GM12878 (cell line): Measurements from ENCODE around the gene OMP. TPM values are rescaled to one million over a fixed set of nuclear protein-coding genes. Genes with fewer than 3 reads are reported as not detected.

Experiments
- ATAC-seq: fragments of 200-7000 bp; cut with Tn5 transposase; 3 replicates; pipeline ENCODE4 v1.9.1; 2020; ENCODE audit warnings: mild to moderate bottlenecking, moderate library complexity
- BruUV-seq: library from RNA; stranded (reverse); fragments of 400-500 nt; replicated peaks from 2 replicates; lab custom pipeline; 2021; lab: Mats Ljungman, UMichigan
- CTCF ChIA-PET: fragments of 300-600 bp; sonication (Branson Sonifier 250); formaldehyde crosslinking; extraction: SDS; loops from one replicate; lab custom pipeline; 2021; ENCODE audit warnings: inconsistent platforms; lab: Yijun Ruan, JAX
- POLR2A ChIA-PET: fragments of 350-600 bp; formaldehyde crosslinking; extraction: SDS; loops from one replicate; lab custom pipeline; 2021; ENCODE audit warnings: inconsistent platforms; lab: Charles Lee
- RAD21 ChIA-PET: fragments of 300-600 bp; sonication (Branson Sonifier 250); formaldehyde crosslinking; loops from one replicate; lab custom pipeline; 2023; ENCODE audit warnings: antibody characterized with exemption; ENCODE audit not compliant: unreplicated experiment; lab: Charles Lee
- SMC1A ChIA-PET: fragments of 300-600 bp; sonication (Branson Sonifier 250); formaldehyde crosslinking; loops from one replicate; lab custom pipeline; 2023; ENCODE audit not compliant: unreplicated experiment, uncharacterized antibody; lab: Charles Lee
- DNase-seq: peaks from one replicate; pipeline ENCODE4 v3.0.0-alpha.2; 2011; ENCODE audit warnings: low read depth, low spot score
- FAIRE-seq: peaks from 3 replicates; lab custom pipeline; 2011; peaks lifted over from hg19 to GRCh38; lab: Jason Lieb, UNC
- H2AFZ ChIP-seq: 2 replicates; pipeline ENCODE4 v1.6.0; 2011; ENCODE audit warnings: low read depth, low read length, control low read depth; ENCODE audit not compliant: control insufficient read depth
- H3K27ac ChIP-seq: 2 replicates; pipeline ENCODE4 v1.5.1; 2011; ENCODE audit warnings: control low read depth; ENCODE audit not compliant: control insufficient read depth, insufficient read depth
- H3K27me3 ChIP-seq, 2 experiments: replicated peaks in 1 of 2; 2 replicates each; pipeline versions ENCODE4 v1.6.0 to v1.6.1; 2011; ENCODE audit warnings: low read length in 1 of 2; ENCODE audit not compliant: control insufficient read depth in 2 of 2, insufficient read depth in 2 of 2
- H3K36me3 ChIP-seq, 2 experiments: 2 replicates each; pipeline ENCODE4 v1.5.1; 2011; ENCODE audit warnings: low read length in 1 of 2; ENCODE audit not compliant: control insufficient read depth in 2 of 2, insufficient read depth in 2 of 2
- H3K4me1 ChIP-seq: 2 replicates; pipeline ENCODE4 v1.6.1; 2011; ENCODE audit warnings: mild to moderate bottlenecking, low read length, moderate library complexity, mixed read lengths; ENCODE audit not compliant: control insufficient read depth, insufficient read depth
- H3K4me2 ChIP-seq: 2 replicates; pipeline ENCODE4 v1.6.0; 2011; ENCODE audit warnings: control low read depth; ENCODE audit not compliant: control insufficient read depth, insufficient read depth
- H3K4me3 ChIP-seq: fragments of 200-600 bp; sonication (generic); 2 replicates; pipeline ENCODE4 v1.5.1; 2016
- H3K79me2 ChIP-seq: 2 replicates; pipeline ENCODE4 v1.6.0; 2011; ENCODE audit warnings: low read length; ENCODE audit not compliant: control insufficient read depth, insufficient read depth
- H3K9ac ChIP-seq: 2 replicates; pipeline ENCODE4 v1.8.0; 2011; ENCODE audit warnings: low read length, control low read depth, mixed read lengths; ENCODE audit not compliant: control insufficient read depth, insufficient read depth
- H3K9me3 ChIP-seq: replicated peaks from 3 replicates; pipeline ENCODE4 v1.5.1; 2011; ENCODE audit warnings: mild to moderate bottlenecking, low read length; ENCODE audit not compliant: control insufficient read depth, insufficient read depth
- H4K20me1 ChIP-seq: 2 replicates; pipeline ENCODE4 v1.6.0; 2011; ENCODE audit not compliant: control insufficient read depth, insufficient read depth
- BMI1 ChIP-seq: fragments of 450-650 bp; IDR thresholded peaks from 2 replicates; pipeline ENCODE4 v1.6.1; 2016; ENCODE audit warnings: mild to moderate bottlenecking, moderate library complexity, borderline replicate concordance
- CHD2 ChIP-seq: IDR thresholded peaks from 2 replicates; pipeline ENCODE4 v1.6.1; 2011; ENCODE audit warnings: low read depth, low read length, improper control_type of control experiment, borderline replicate concordance
- HDAC6 ChIP-seq: fragments of 200-600 bp; sonication (generic); IDR thresholded peaks from one replicate; pipeline ENCODE4 v1.8.0; 2017; ENCODE audit warnings: antibody characterized with exemption; ENCODE audit not compliant: unreplicated experiment
- NR2C2 ChIP-seq: IDR thresholded peaks from 2 replicates; pipeline ENCODE4 v1.6.1; 2011; ENCODE audit warnings: borderline replicate concordance, low read depth; ENCODE audit not compliant: control insufficient read depth, insufficient read length
- RFX5 ChIP-seq: IDR thresholded peaks from 2 replicates; pipeline ENCODE4 v1.6.1; 2011; ENCODE audit warnings: low read depth, low read length, improper control_type of control experiment
- TARDBP ChIP-seq: IDR thresholded peaks from 2 replicates; pipeline ENCODE4 v1.6.1; 2016; ENCODE audit warnings: borderline replicate concordance
- TCF12 ChIP-seq: IDR thresholded peaks from 2 replicates; pipeline ENCODE4 v1.6.1; 2011; ENCODE audit warnings: low read depth, mild to moderate bottlenecking, low read length
- TCF7 ChIP-seq: IDR thresholded peaks from 2 replicates; pipeline ENCODE4 v1.6.1; 2014; ENCODE audit warnings: antibody characterized with exemption, borderline replicate concordance
- WRNIP1 ChIP-seq: IDR thresholded peaks from 2 replicates; pipeline ENCODE4 v1.6.1; 2011; ENCODE audit warnings: low read depth, low read length, improper control_type of control experiment, borderline replicate concordance
- WGBS: methylation state at CpG from one replicate; pipeline ENCODE4 v1.1.6; 2016; ENCODE audit warnings: low lambda C conversion rate; ENCODE audit not compliant: insufficient replicate concordance, insufficient coverage; ENCODE audit errors: missing lambda C conversion rate; 5-methylcytosine and 5-hydroxymethylcytosine counted together
- in situ Hi-C: fragments of 300-500 bp; cut with MboI; formaldehyde crosslinking; loops from 9 replicates; pipeline ENCODE4 v1.14.3; 2018; ENCODE audit warnings: mixed read lengths
- intact Hi-C: fragments of 100-400 bp; cut with micrococcal nuclease; formaldehyde crosslinking; loops from one replicate; pipeline ENCODE4 v1.14.2; 2022; ENCODE audit not compliant: unreplicated experiment
- polyA plus RNA-seq, 11 experiments: library from polyadenylated mRNA; depleted of rRNA in 4 of 11; unstranded in 6 of 11; stranded (reverse) in 5 of 11; fragments of >200 nt; fragmentation: Nextera tagmentation in 4 of 11; fragmentation: Illumina TruSeq in 1 of 11; extraction: Ambion mirVana in 4 of 11; extraction: Trizol in 1 of 11; gene quantifications; 1 replicate in 1 of 11; 2 replicates in 10 of 11; pipeline versions ENCODE4 v1.2.1 to v1.2.3, GENCODE V29; 2011 to 2016; ENCODE audit warnings: inconsistent platforms in 2 of 11, missing spikeins in 2 of 11, low read depth in 1 of 11
- total RNA-seq, 4 experiments: library from RNA; depleted of rRNA in 3 of 4; stranded (reverse); fragments of >200 nt in 3 of 4; fragmentation: Illumina TruSeq in 1 of 4; extraction: Trizol in 1 of 4; gene quantifications; 2 replicates each; pipeline versions ENCODE4 v1.2.1 to v1.2.3, GENCODE V29; 2013 to 2021
- TF ChIP-seq, protein P1 (sequence below): fragments of 150-350 bp; IDR thresholded peaks from 2 replicates; pipeline ENCODE4 v1.6.1; 2016; ENCODE audit warnings: low read depth, low read length
- TF ChIP-seq, protein P2 (sequence below): fragments of 450-650 bp; IDR thresholded peaks from 2 replicates; pipeline ENCODE4 v1.6.1; 2017; ENCODE audit warnings: mild to moderate bottlenecking
- TF ChIP-seq, protein P3 (sequence below): IDR thresholded peaks from 2 replicates; pipeline ENCODE4 v1.6.1; 2011; ENCODE audit warnings: borderline replicate concordance, low read depth, mild to moderate bottlenecking, moderate library complexity, low read length; ENCODE audit not compliant: insufficient read depth, poor library complexity, severe bottlenecking
- TF ChIP-seq, protein P4 (sequence below): IDR thresholded peaks from 2 replicates; pipeline ENCODE4 v1.6.1; 2012; ENCODE audit warnings: low read depth, low read length, improper control_type of control experiment
- TF ChIP-seq, protein P5 (sequence below): IDR thresholded peaks from 2 replicates; pipeline ENCODE4 v1.6.1; 2011; ENCODE audit warnings: low read depth, low read length, improper control_type of control experiment, borderline replicate concordance

OMP gene
- total and polyA plus RNA-seq, 10 of the 15 experiments (the other 5 are each of a cell fraction or from before 2014, with no cell fraction given) = not detected

DNA sequence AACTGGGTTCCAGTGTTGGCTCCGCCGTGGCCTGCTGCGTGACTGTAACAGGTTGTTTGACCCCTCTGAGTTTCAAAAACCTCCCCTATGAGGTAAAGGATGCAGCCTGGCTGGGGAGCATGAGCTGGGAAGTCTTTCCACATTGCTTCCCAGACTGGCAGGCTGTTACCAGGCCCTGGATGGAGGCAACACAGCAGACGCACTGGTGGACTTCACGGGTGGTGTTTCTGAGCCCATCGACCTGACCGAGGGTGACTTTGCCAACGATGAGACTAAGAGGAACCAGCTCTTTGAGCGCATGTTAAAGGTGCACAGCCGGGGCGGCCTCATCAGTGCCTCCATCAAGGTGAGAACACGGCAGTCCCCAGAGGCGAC is 11.4 kb downstream of the OMP start:
- FAIRE-seq (no peak), DNase-seq (no peak), ATAC-seq (no peak)
- Histone ChIP-seq H3K9ac (no peak overlapping the region), H3K27ac (no peak overlapping the region), H3K27me3 (no peaks in the 10 kb centered on the region; a peak in 1 of 4 replicates), H3K4me2 (no peak overlapping the region), H3K36me3 (no peaks in the 10 kb centered on the region), H3K4me1 (no peaks in the 10 kb centered on the region), H2AFZ (no peak overlapping the region), H3K4me3 (no peak overlapping the region), H3K79me2 (no peaks in the 10 kb centered on the region), H3K9me3 (no peaks in the 10 kb centered on the region), H4K20me1 (no peaks in the 10 kb centered on the region)
- CTCF ChIA-PET = interaction anchor here (3.3 kb wide), 1 partner anchor 22 kb away, joined by 12 read pairs; no protein-coding TSS in a partner anchor
- BruUV-seq = no TSS peak
- 61% methylated on average over 13 of the region's 13 CpGs for WGBS
- SMC1A ChIA-PET = interaction anchor here (0.7 kb wide), 1 partner anchor 1428 kb away, joined by 3 read pairs; no protein-coding TSS in a partner anchor
- RAD21 ChIA-PET = no interaction called here
- POLR2A ChIA-PET = interaction anchor here (0.6 kb wide), 1 partner anchor 8 kb away, joined by 3 read pairs; no protein-coding TSS in a partner anchor
- intact Hi-C loops (no loop called here), in situ Hi-C loops (no loop called here)
- no peak for TF ChIP-seq BMI1
- no peak for TF ChIP-seq NR2C2
- no peak for TF ChIP-seq TCF12
- TF ChIP-seq WRNIP1 = no peak
- no peak for TF ChIP-seq TARDBP
- no peak for TF ChIP-seq HDAC6
- TF ChIP-seq, protein P1, sequence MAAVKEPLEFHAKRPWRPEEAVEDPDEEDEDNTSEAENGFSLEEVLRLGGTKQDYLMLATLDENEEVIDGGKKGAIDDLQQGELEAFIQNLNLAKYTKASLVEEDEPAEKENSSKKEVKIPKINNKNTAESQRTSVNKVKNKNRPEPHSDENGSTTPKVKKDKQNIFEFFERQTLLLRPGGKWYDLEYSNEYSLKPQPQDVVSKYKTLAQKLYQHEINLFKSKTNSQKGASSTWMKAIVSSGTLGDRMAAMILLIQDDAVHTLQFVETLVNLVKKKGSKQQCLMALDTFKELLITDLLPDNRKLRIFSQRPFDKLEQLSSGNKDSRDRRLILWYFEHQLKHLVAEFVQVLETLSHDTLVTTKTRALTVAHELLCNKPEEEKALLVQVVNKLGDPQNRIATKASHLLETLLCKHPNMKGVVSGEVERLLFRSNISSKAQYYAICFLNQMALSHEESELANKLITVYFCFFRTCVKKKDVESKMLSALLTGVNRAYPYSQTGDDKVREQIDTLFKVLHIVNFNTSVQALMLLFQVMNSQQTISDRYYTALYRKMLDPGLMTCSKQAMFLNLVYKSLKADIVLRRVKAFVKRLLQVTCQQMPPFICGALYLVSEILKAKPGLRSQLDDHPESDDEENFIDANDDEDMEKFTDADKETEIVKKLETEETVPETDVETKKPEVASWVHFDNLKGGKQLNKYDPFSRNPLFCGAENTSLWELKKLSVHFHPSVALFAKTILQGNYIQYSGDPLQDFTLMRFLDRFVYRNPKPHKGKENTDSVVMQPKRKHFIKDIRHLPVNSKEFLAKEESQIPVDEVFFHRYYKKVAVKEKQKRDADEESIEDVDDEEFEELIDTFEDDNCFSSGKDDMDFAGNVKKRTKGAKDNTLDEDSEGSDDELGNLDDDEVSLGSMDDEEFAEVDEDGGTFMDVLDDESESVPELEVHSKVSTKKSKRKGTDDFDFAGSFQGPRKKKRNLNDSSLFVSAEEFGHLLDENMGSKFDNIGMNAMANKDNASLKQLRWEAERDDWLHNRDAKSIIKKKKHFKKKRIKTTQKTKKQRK = no peak
- TF ChIP-seq RFX5 = no peak
- TF ChIP-seq, protein P2, sequence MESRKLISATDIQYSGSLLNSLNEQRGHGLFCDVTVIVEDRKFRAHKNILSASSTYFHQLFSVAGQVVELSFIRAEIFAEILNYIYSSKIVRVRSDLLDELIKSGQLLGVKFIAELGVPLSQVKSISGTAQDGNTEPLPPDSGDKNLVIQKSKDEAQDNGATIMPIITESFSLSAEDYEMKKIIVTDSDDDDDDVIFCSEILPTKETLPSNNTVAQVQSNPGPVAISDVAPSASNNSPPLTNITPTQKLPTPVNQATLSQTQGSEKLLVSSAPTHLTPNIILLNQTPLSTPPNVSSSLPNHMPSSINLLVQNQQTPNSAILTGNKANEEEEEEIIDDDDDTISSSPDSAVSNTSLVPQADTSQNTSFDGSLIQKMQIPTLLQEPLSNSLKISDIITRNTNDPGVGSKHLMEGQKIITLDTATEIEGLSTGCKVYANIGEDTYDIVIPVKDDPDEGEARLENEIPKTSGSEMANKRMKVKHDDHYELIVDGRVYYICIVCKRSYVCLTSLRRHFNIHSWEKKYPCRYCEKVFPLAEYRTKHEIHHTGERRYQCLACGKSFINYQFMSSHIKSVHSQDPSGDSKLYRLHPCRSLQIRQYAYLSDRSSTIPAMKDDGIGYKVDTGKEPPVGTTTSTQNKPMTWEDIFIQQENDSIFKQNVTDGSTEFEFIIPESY = no peak
- TF ChIP-seq, protein P3, sequence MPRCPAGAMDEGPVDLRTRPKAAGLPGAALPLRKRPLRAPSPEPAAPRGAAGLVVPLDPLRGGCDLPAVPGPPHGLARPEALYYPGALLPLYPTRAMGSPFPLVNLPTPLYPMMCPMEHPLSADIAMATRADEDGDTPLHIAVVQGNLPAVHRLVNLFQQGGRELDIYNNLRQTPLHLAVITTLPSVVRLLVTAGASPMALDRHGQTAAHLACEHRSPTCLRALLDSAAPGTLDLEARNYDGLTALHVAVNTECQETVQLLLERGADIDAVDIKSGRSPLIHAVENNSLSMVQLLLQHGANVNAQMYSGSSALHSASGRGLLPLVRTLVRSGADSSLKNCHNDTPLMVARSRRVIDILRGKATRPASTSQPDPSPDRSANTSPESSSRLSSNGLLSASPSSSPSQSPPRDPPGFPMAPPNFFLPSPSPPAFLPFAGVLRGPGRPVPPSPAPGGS = no peak
- TF ChIP-seq, protein P4, sequence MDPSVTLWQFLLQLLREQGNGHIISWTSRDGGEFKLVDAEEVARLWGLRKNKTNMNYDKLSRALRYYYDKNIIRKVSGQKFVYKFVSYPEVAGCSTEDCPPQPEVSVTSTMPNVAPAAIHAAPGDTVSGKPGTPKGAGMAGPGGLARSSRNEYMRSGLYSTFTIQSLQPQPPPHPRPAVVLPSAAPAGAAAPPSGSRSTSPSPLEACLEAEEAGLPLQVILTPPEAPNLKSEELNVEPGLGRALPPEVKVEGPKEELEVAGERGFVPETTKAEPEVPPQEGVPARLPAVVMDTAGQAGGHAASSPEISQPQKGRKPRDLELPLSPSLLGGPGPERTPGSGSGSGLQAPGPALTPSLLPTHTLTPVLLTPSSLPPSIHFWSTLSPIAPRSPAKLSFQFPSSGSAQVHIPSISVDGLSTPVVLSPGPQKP = no peak
- TF ChIP-seq TCF7 = no peak
- TF ChIP-seq, protein P5, sequence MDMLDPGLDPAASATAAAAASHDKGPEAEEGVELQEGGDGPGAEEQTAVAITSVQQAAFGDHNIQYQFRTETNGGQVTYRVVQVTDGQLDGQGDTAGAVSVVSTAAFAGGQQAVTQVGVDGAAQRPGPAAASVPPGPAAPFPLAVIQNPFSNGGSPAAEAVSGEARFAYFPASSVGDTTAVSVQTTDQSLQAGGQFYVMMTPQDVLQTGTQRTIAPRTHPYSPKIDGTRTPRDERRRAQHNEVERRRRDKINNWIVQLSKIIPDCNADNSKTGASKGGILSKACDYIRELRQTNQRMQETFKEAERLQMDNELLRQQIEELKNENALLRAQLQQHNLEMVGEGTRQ = no peak
- no peak for TF ChIP-seq CHD2
